Neural progenitor cell (in vitro differentiated cells): ENCODE results near the gene BFSP2.

Experiments
- CTCF ChIP-seq: fragments of 200-600 bp; sonication (generic); IDR thresholded peaks from 2 replicates; pipeline ENCODE4 v1.5.1; 2017; ENCODE audit warnings: antibody characterized with exemption, mild to moderate bottlenecking
- EZH2 ChIP-seq: fragments of 200-600 bp; sonication (generic); IDR thresholded peaks from 2 replicates; pipeline ENCODE4 v1.6.1; 2017; ENCODE audit warnings: antibody characterized with exemption, mild to moderate bottlenecking, moderate library complexity
- EZH2phosphoT487 ChIP-seq: fragments of 200-600 bp; sonication (generic); IDR thresholded peaks from 2 replicates; pipeline ENCODE4 v1.6.1; 2017; ENCODE audit warnings: antibody characterized with exemption

- no peak for TF ChIP-seq CTCF
- no peak for TF ChIP-seq EZH2
- no peak for TF ChIP-seq EZH2phosphoT487
Measured at GRCh38 chr3:133474251-133474801, 74.5 kb downstream of the BFSP2 start.
